Rectal smooth muscle tissue (tissue), 1 donor: ENCODE data around the gene R3HDM2.
"Not testable (repeated sequence)": the region's sequence is repeated elsewhere in the genome, so short reads cannot be mapped to it uniquely, and the experiment has no call there.

Experiments used
- H3K27ac ChIP-seq: one replicate; pipeline ENCODE4 v1.7.0; 2013; ENCODE audit warnings: low read depth, low read length, inconsistent platforms
- H3K27me3 ChIP-seq: one replicate; pipeline ENCODE4 v1.7.0; 2013; ENCODE audit warnings: low read length; ENCODE audit not compliant: control insufficient read depth, insufficient read depth
- H3K36me3 ChIP-seq: one replicate; pipeline ENCODE4 v1.7.0; 2013; ENCODE audit warnings: low read length; ENCODE audit not compliant: control insufficient read depth, insufficient read depth
- H3K4me1 ChIP-seq: one replicate; pipeline ENCODE4 v1.7.0; 2013; ENCODE audit warnings: low read length; ENCODE audit not compliant: control insufficient read depth, insufficient read depth
- H3K4me3 ChIP-seq: one replicate; pipeline ENCODE4 v1.7.0; 2013; ENCODE audit warnings: low read length
- H3K9ac ChIP-seq: one replicate; pipeline ENCODE4 v1.7.0; 2013; ENCODE audit warnings: low read length

The R3HDM2 gene

DNA sequence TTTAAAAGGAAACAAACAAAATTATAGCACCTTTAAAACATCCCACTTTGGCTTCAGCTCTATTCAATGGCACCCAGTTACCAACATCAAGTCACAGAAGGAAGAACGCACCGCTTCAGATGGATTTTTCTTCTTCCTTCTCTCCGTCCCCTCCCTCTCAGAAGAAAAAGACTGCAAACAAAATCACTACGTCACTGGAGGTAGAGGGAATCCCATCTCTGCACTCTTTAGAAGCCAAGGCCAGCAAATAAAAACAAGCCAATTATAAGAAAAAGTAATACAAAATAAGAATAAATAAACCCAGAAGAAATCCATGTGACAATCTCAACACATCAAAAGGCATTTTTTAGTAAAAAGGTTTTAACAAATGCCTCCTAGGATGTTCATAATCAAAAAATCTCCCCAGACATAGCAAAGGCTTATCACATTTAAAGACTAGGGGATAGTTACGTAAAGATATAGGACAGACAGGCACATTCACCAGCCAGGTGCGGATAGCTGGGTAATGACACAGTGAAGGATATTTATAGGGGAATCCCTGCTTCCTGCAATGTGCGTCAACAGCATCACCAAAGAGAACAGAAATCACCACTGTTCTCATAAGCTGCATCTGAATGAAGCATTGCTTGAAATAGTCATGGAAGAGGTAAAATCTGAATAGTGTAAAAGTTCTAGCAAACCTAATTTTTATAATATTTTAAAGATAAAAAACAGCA is 89.4 kb downstream of the R3HDM2 start:
- no peak overlapping the region for H3K4me3 ChIP-seq
- no peak overlapping the region for H3K27ac ChIP-seq

DNA sequence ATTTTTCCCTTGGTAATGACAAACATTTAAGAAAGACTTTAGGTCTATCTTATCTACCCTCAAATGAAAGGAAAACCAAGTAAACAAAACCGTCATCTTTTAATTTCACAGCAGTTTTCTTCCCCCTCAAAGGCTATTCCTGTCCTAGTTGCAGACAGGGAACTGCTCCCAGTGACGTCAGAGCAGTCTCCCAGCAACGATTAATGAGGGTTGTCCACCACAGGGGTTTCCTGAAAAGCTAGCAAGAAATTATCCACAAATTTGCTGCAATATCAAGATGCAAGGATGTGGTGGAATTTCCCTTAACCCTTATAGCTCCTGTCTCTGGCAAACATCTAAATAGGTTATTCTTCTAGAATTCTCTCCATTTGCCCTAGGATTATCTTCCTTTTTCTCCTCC is 90.7 kb downstream of the R3HDM2 start:
- H3K9ac ChIP-seq = no peak overlapping the region
- no peak overlapping the region for H3K4me3 ChIP-seq
- no peaks in the 10 kb centered on the region for H3K36me3 ChIP-seq
- H3K27ac ChIP-seq = no peak overlapping the region
- no peaks in the 10 kb centered on the region for H3K27me3 ChIP-seq
- peaks cover 6% of the 10 kb centered on the region for H3K4me1 ChIP-seq

More for the DNA sequence above, 89.4 kb downstream of the R3HDM2 start:
- Histone ChIP-seq H3K27me3 (no peaks in the 10 kb centered on the region), H3K4me1 (peaks cover 6% of the 10 kb centered on the region), H3K9ac (no peak overlapping the region), H3K36me3 (no peaks in the 10 kb centered on the region)

DNA sequence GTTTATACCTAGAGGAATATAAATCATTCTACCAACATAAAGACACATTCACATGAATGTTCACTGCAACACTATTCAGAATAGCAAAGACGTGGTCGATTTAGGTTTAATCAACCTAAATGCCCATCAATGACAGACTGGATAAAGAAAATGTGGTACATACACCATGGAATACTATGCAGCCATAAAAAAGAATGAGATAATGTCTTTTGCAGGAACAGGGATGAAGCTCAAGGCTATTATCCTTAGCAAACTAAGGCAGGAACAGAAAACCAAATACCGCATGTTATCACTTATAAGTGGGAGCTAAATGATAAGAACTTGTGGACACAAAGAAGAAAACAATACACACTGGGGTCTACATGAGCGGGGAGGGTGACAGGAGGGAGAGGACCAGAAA is 94.5 kb downstream of the R3HDM2 start:
- H3K4me3 ChIP-seq, H3K27ac ChIP-seq, H3K36me3 ChIP-seq, H3K27me3 ChIP-seq, H3K4me1 ChIP-seq, H3K9ac ChIP-seq: not testable (repeated sequence)

DNA sequence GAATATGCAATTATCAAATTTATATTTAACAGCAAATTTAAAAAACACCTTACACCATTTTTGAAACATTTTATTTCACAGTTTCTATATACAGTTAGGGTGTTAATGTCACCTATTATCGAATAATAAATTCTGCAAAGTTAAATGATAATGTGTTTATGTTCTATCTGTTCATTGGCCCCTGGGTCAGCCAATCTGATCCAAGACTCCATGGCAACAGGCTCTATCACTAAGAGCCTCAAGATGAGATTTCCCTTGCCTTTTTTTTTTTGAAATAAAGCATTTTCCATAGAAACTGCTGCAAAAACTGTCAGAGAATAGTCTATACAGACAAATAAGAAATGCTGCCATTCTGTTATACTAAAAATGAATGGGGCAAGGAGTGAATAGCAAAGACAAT is 96.6 kb downstream of the R3HDM2 start:
- no peak overlapping the region for H3K4me3 ChIP-seq
- H3K27ac ChIP-seq = no peak overlapping the region
- H3K9ac ChIP-seq = no peak overlapping the region
- H3K4me1 ChIP-seq = no peaks in the 10 kb centered on the region
- no peaks in the 10 kb centered on the region for H3K36me3 ChIP-seq
- no peaks in the 10 kb centered on the region for H3K27me3 ChIP-seq

DNA sequence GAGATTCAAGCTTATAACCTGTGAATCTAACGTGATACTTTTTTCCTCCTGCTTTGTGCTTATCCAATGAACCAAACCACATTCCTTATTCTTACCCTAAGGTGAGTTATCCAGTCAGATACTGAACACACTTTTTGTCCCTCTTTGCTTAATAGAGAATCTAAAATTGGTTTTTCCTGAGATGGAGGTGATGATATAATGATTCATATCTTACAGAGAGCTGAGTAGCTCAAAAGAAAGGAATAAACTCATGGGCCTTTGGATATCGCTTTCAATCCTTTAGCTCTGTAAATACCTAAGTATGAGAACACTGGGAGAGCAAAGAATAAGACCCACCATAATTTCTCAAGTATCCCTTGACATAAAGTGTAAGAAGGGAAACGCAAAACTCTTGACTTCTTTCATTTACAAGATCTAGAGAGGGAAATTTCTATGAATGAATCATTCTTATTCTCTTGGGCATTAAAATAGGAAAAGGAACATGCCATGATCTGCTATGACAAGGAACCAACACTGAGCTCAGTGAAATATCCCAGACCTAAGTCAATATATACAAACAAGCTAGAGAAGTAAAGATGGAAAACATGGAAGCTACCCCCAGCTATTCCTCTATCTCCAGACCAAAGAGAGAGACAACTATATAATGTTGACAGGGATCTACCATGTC is 98.1 kb downstream of the R3HDM2 start:
- H3K9ac ChIP-seq = no peak overlapping the region
- no peak overlapping the region for H3K4me3 ChIP-seq
- no peaks in the 10 kb centered on the region for H3K27me3 ChIP-seq
- no peaks in the 10 kb centered on the region for H3K36me3 ChIP-seq
- no peak overlapping the region for H3K27ac ChIP-seq
- no peaks in the 10 kb centered on the region for H3K4me1 ChIP-seq

DNA sequence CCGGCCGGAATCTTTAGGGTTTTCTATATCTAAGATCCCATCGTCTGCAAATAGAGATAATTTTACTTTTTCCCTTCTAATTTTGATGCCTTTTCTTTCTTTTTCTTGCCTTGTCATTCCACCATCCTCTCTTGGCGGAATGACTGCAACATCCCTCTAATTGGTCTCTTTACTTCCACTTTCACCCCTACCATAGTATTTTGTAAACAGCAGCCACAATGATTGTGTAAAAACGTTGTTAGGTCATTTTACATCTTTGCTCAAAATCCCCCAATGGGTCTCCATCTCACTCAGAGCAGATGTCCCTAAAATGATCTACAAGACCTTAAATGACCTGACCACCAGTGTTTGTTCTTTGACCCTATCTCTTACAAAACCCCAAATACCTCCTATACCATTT is 99.9 kb downstream of the R3HDM2 start:
- H3K4me3 ChIP-seq = no peak overlapping the region
- H3K27ac ChIP-seq = no peak overlapping the region
- no peaks in the 10 kb centered on the region for H3K27me3 ChIP-seq
- no peaks in the 10 kb centered on the region for H3K4me1 ChIP-seq
- H3K36me3 ChIP-seq = peaks cover 2% of the 10 kb centered on the region
- no peak overlapping the region for H3K9ac ChIP-seq

DNA sequence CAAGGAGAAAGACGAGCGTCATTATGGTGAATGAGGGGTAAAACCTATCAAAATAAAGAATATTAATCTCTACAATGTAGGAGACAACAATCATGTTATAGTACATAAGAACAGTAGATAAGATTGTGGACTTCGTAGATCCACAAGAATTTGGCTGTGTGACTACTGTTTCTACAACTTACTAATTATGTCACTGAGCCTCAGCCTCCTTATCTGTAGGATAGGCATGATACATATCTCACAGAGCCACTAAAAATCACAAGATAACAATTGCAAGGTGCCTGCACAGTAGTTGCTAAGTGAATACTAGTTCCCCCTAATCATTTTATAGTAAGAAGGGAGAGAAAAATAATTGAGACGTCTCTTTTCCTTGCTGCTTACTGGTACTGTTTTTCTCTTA is 101.6 kb downstream of the R3HDM2 start:
- no peak overlapping the region for H3K27ac ChIP-seq
- no peaks in the 10 kb centered on the region for H3K4me1 ChIP-seq
- no peak overlapping the region for H3K4me3 ChIP-seq
- H3K9ac ChIP-seq = no peak overlapping the region
- H3K36me3 ChIP-seq = peaks cover 3% of the 10 kb centered on the region
- H3K27me3 ChIP-seq = no peaks in the 10 kb centered on the region

DNA sequence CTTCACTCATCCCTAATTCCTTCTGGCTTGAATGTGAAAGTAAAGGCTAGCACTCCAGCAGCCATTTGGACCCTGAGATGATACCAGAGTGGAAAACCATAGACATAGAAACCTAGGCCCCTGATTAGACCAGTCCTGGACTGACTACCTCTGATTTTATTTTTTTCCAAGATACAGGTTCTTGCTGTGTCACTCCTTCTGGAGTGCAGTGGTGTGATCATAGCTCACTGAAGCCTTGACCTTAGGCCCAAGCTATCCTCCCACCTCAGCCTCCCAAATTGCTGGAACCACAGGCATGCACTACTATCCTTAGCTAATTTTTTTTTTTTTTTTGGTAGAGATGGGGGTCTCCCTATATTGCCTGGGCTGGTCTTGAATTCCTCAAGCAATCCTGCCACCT is 105.4 kb downstream of the R3HDM2 start:
- Histone ChIP-seq H3K4me3 (no peak overlapping the region), H3K4me1 (no peaks in the 10 kb centered on the region), H3K27ac (no peak overlapping the region), H3K27me3 (no peaks in the 10 kb centered on the region), H3K9ac (no peak overlapping the region), H3K36me3 (peaks cover 3% of the 10 kb centered on the region)

DNA sequence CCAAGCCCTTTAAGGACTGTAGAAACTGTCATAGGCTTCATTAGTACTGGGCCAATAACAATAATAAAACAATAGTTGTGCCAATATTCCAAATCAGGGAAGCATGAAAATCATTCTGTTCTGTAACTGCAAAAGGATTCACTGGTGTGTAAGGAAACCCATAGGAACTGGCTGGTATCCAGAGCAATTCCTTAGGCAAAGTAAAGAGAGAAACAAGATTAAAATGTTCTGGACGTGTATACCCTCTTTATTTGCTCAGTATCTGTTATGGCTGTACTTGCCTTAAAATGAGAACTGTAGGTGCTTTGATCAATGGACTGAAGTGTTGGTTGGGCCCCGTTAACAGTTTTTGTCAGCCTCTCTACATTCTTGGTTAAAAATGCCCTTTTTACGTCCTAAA is 107.4 kb downstream of the R3HDM2 start:
- Histone ChIP-seq H3K27me3 (no peaks in the 10 kb centered on the region), H3K36me3 (peaks cover 3% of the 10 kb centered on the region), H3K4me1 (no peaks in the 10 kb centered on the region), H3K4me3 (no peak overlapping the region), H3K27ac (no peak overlapping the region), H3K9ac (no peak overlapping the region)

DNA sequence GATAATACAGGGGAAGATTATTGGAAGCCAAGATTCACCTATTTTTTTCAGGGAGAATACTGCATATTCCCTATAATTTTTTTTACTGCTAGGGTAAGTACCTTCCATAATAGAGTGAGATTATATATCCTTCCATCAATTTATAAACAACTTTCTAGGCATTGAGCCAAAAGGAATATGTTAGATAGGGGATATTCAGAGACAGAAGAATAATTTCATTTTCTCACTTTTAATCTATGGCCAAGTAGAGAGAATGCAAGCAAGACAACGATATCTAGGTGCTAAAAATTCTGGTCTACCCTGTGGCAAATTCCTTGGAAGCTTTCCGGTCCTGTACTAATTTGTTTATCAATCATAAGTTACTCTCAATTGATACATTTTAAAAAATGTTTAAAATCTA is 110.2 kb downstream of the R3HDM2 start:
- H3K4me1 ChIP-seq = no peaks in the 10 kb centered on the region
- no peak overlapping the region for H3K27ac ChIP-seq
- no peaks in the 10 kb centered on the region for H3K27me3 ChIP-seq
- H3K4me3 ChIP-seq = no peak overlapping the region
- H3K36me3 ChIP-seq = no peaks in the 10 kb centered on the region
- no peak overlapping the region for H3K9ac ChIP-seq

DNA sequence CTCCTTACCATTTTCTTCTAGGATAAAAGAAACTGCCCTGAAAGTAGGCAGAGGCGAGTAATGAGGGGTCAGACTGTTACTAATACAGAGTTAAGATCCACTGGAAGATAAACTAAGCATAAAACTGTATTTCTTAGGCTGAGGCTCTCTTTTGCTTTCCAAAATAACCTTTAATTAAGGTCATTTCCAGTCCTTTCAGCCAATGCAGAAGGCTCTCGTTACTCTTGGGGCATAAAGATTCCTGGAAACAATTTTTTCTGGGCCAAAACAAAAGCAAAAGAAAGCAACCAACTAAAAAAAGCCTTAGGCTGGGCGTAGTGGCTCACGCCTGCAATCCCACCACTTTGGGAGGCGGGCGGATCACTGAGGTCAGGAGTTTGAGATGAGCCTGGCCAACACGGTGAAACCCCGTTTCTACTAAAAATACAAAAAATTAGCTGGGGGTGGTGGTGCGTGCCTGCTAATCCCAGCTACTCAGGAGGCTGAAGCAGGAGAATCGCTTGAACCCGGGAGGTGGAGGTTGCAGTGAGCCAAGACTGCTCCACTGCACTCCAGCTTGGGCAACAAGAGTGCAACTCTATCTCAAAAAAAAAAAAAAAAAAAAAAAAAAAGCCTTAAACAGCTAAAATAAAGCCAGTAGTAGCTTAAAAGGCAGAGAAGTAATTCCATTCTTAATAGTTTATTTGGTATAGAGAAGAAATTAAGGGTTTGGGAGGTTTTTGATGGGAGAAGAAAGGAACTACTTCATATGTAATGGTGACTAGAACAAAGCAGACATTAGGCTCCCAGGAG is 111.0 kb downstream of the R3HDM2 start:
- Histone ChIP-seq H3K27ac (no peak overlapping the region), H3K9ac (no peak overlapping the region), H3K36me3 (no peaks in the 10 kb centered on the region), H3K27me3 (no peaks in the 10 kb centered on the region), H3K4me1 (no peaks in the 10 kb centered on the region), H3K4me3 (no peak overlapping the region)

DNA sequence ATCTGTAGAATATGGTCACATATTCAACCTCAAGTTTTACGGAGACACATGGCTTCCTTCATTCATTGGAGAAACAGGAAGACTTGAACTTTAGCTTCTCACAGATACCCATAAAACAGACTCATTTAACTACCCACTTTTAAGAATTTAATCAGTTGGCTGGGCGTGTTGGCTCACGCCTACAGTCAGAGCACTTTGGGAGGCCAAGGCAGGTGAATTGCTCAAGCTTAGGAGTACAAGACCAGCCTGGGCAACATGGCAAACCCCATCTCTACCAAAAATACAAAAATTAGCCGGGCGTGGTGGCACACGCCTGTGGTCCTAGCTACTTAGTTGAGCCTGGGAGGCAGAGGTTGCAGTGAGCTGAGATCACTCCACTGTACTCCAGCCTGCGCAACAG is 115.2 kb downstream of the R3HDM2 start:
- H3K4me1 ChIP-seq = no peaks in the 10 kb centered on the region
- H3K9ac ChIP-seq = no peak overlapping the region
- H3K27ac ChIP-seq = no peak overlapping the region
- no peak overlapping the region for H3K4me3 ChIP-seq
- H3K36me3 ChIP-seq = no peaks in the 10 kb centered on the region
- no peaks in the 10 kb centered on the region for H3K27me3 ChIP-seq
